Stimulated activated CD4-positive, alpha-beta T cell treated with anti-CD3 and anti-CD28 coated beads, Interleukin-2, amount 100 ng/mL, for 48 hours (primary cell): ENCODE results near the gene DDX47.
"Not testable (repeated sequence)": the region's sequence is repeated elsewhere in the genome, so short reads cannot be mapped to it uniquely, and the experiment has no call there.

ENCODE experiments used
- DNase-seq, 2 donors: peaks; one replicate each; pipeline ENCODE4 v3.0.0-alpha.2; 2020

DDX47 gene

GRCh38 chr12:12823300-12823699, 10.2 kb downstream of the DDX47 start:
- no peak for DNase-seq

GRCh38 chr12:12823811-12824210, 10.7 kb downstream of the DDX47 start:
- no peak for DNase-seq

- DNase-seq, result no peak
These were observed 22.4 kb downstream of the DDX47 start for GRCh38 chr12:12835378-12836146.

GRCh38 chr12:12836571-12836970, 23.4 kb downstream of the DDX47 start:
- DNase-seq, result no peak

GRCh38 chr12:12837025-12837812, 24.1 kb downstream of the DDX47 start:
- peak; percentile 37 to 46 for DNase-seq

- no peak for DNase-seq
These were observed 24.6 kb downstream of the DDX47 start for GRCh38 chr12:12837813-12838153.

- DNase-seq, result no peak
These were observed 25.9 kb downstream of the DDX47 start for GRCh38 chr12:12839003-12839395.

- DNase-seq, result not testable (repeated sequence)
These were observed 26.3 kb downstream of the DDX47 start for GRCh38 chr12:12839439-12839838.

GRCh38 chr12:12839873-12840579, 26.9 kb downstream of the DDX47 start:
- no peak for DNase-seq

GRCh38 chr12:12840580-12840899, 27.4 kb downstream of the DDX47 start:
- DNase-seq, result no peak

GRCh38 chr12:12841428-12841827, 28.3 kb downstream of the DDX47 start:
- DNase-seq, result not testable (repeated sequence)

GRCh38 chr12:12845794-12846243, 32.7 kb downstream of the DDX47 start:
- no peak for DNase-seq

- DNase-seq, result not testable (repeated sequence)
These were observed 33.6 kb downstream of the DDX47 start for GRCh38 chr12:12846780-12847179.

GRCh38 chr12:12853435-12853834, 40.3 kb downstream of the DDX47 start:
- DNase-seq, result no peak

- no peak for DNase-seq
These were observed 46.5 kb downstream of the DDX47 start for GRCh38 chr12:12859690-12860089.

- DNase-seq, result no peak
These were observed 51.1 kb downstream of the DDX47 start for GRCh38 chr12:12864243-12864642.

GRCh38 chr12:12868477-12869235, 55.5 kb downstream of the DDX47 start:
- no peak for DNase-seq

- DNase-seq, result no peak
These were observed 57.3 kb downstream of the DDX47 start for GRCh38 chr12:12870465-12870864.

- DNase-seq, result no peak
These were observed 58.5 kb downstream of the DDX47 start for GRCh38 chr12:12871587-12872138.

- no peak for DNase-seq
These were observed 59.2 kb downstream of the DDX47 start for GRCh38 chr12:12872139-12872933.

- DNase-seq, result no peak
These were observed 59.8 kb downstream of the DDX47 start for GRCh38 chr12:12872934-12873275.

GRCh38 chr12:12874029-12874428, 60.9 kb downstream of the DDX47 start:
- DNase-seq, result no peak
